ENCODE measurements around the gene OR52W1.

Gene OR52W1

GRCh38 chr11:6199174-6199810 lies at the start of gene OR52W1:
TSS of gene OR52W1 (plus strand) at chr11:6199224. CDS start at chr11:6199224, 0 bp downstream.
- no peaks in the 10 kb centered on the region for H3K79me2 ChIP-seq (ENCODE audit: low read length)
- no peak within 1 kb of the TSS for H3K27ac ChIP-seq (ENCODE audit: low read length)
- peaks cover 10% of the 10 kb centered on the region; the same call in 1 of the 2 replicates for H3F3A ChIP-seq (ENCODE audit: insufficient read depth, low read length)
- H4K20me1 ChIP-seq (ENCODE audit: insufficient read depth, low read length), result no peaks in the 10 kb centered on the region
- H3K9ac ChIP-seq (ENCODE audit: low read length), result no peak within 1 kb of the TSS
- no peaks in the 10 kb centered on the region for H3K9me3 ChIP-seq (replicated peaks; ENCODE audit: insufficient read depth, low read length)
- H3K4me3 ChIP-seq (ENCODE audit: low read length), result no peak within 1 kb of the TSS
- no peak for DNase-seq
- H2AFZ ChIP-seq (ENCODE audit: low read length), result no peak within 1 kb of the TSS
- TF ChIP-seq CTCF (IDR thresholded peaks at IDR 0.05; ENCODE audit: low read length), result no peak
- TF ChIP-seq EZH2phosphoT487 (IDR thresholded peaks at IDR 0.05; ENCODE audit: low read length), result no peak
- no peak for TF ChIP-seq EZH2 (optimal IDR thresholded peaks at IDR 0.05; ENCODE audit: low read depth, low read length)
- no peaks in the 10 kb centered on the region for H3K36me3 ChIP-seq (replicated peaks; ENCODE audit: insufficient read depth, low read length)
- H3K4me1 ChIP-seq (ENCODE audit: low read length), result peaks cover 16% of the 10 kb centered on the region
- H3K9me2 ChIP-seq (replicated peaks; ENCODE audit: insufficient read depth, low read length), result no peaks in the 10 kb centered on the region
- H3K27me3 ChIP-seq (replicated peaks; ENCODE audit: insufficient read depth, low read length), result no peaks in the 10 kb centered on the region
- no peak within 1 kb of the TSS for H3K4me2 ChIP-seq (ENCODE audit: low read depth, low read length)

GRCh38 chr11:6151117-6151516 lies 47.9 kb upstream of the OR52W1 start:
- Histone ChIP-seq H3K9ac (ENCODE audit: low read length) (no peak overlapping the region), H4K20me1 (ENCODE audit: insufficient read depth, low read length) (no peaks in the 10 kb centered on the region), H3K9me3 (replicated peaks; ENCODE audit: insufficient read depth, low read length) (no peaks in the 10 kb centered on the region), H2AFZ (ENCODE audit: low read length) (no peak overlapping the region), H3K36me3 (replicated peaks; ENCODE audit: insufficient read depth, low read length) (no peaks in the 10 kb centered on the region), H3K4me3 (ENCODE audit: low read length) (no peak overlapping the region), H3K9me2 (replicated peaks; ENCODE audit: insufficient read depth, low read length) (no peaks in the 10 kb centered on the region), H3K4me2 (ENCODE audit: low read depth, low read length) (no peak overlapping the region), H3F3A (ENCODE audit: insufficient read depth, low read length) (no peaks in the 10 kb centered on the region), H3K27me3 (replicated peaks; ENCODE audit: insufficient read depth, low read length) (no peaks in the 10 kb centered on the region), H3K79me2 (ENCODE audit: low read length) (no peaks in the 10 kb centered on the region), H3K4me1 (ENCODE audit: low read length) (no peaks in the 10 kb centered on the region), H3K27ac (ENCODE audit: low read length) (no peak overlapping the region)
- no peak for DNase-seq
- TF ChIP-seq CTCF (IDR thresholded peaks at IDR 0.05; ENCODE audit: low read length) (no peak), EZH2 (optimal IDR thresholded peaks at IDR 0.05; ENCODE audit: low read depth, low read length) (no peak), EZH2phosphoT487 (IDR thresholded peaks at IDR 0.05; ENCODE audit: low read length) (no peak)

- DNase-seq, result no peak
- Histone ChIP-seq H2AFZ (ENCODE audit: low read length) (no peak overlapping the region), H3F3A (ENCODE audit: insufficient read depth, low read length) (no peaks in the 10 kb centered on the region), H3K4me1 (ENCODE audit: low read length) (no peaks in the 10 kb centered on the region), H3K27ac (ENCODE audit: low read length) (no peak overlapping the region), H3K9me3 (replicated peaks; ENCODE audit: insufficient read depth, low read length) (no peaks in the 10 kb centered on the region), H3K9me2 (replicated peaks; ENCODE audit: insufficient read depth, low read length) (no peaks in the 10 kb centered on the region), H3K9ac (ENCODE audit: low read length) (no peak overlapping the region), H3K36me3 (replicated peaks; ENCODE audit: insufficient read depth, low read length) (no peaks in the 10 kb centered on the region), H3K27me3 (replicated peaks; ENCODE audit: insufficient read depth, low read length) (no peaks in the 10 kb centered on the region), H3K4me3 (ENCODE audit: low read length) (no peak overlapping the region), H4K20me1 (ENCODE audit: insufficient read depth, low read length) (no peaks in the 10 kb centered on the region), H3K4me2 (ENCODE audit: low read depth, low read length) (no peak overlapping the region), H3K79me2 (ENCODE audit: low read length) (no peaks in the 10 kb centered on the region)
- TF ChIP-seq EZH2phosphoT487 (IDR thresholded peaks at IDR 0.05; ENCODE audit: low read length) (no peak), CTCF (IDR thresholded peaks at IDR 0.05; ENCODE audit: low read length) (no peak), EZH2 (optimal IDR thresholded peaks at IDR 0.05; ENCODE audit: low read depth, low read length) (no peak)
Measured at GRCh38 chr11:6152126-6152525, 46.9 kb upstream of the OR52W1 start.

Measured in MM.1S (cell line).